Measurements from ENCODE around the gene CDK16.
A peak's percentile ranks its signal among the peaks of the same experiment; 100 is the strongest.

CDK16 gene

DNA sequence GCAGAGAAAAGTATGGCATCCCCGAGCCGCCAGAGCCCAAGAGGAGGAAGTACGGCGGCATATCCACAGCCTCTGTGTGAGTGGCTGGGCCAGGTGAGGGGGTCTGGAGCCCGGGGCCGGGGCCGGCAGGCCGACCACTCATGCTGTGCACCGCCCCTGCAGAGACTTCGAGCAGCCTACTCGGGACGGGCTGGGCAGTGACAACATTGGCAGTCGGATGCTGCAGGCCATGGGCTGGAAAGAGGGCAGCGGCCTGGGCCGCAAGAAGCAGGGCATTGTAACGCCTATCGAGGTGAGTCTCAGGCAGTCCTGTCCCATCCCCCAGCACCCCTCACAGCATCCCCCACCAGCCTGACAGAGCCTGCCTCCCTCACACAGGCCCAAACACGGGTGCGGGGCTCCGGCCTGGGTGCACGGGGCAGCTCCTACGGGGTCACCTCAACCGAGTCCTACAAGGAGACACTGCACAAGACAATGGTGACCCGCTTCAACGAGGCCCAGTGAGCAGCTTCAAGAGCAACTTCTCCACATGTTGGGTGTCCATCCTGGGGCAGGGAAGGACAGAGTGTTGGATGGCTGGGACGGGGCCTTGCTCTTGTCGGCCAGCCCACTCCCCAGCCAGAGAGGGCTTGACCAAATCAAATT, 32.3 kb upstream of the CDK16 start:
- no peak for DNase-seq (ENCODE audit: low read depth)

DNA sequence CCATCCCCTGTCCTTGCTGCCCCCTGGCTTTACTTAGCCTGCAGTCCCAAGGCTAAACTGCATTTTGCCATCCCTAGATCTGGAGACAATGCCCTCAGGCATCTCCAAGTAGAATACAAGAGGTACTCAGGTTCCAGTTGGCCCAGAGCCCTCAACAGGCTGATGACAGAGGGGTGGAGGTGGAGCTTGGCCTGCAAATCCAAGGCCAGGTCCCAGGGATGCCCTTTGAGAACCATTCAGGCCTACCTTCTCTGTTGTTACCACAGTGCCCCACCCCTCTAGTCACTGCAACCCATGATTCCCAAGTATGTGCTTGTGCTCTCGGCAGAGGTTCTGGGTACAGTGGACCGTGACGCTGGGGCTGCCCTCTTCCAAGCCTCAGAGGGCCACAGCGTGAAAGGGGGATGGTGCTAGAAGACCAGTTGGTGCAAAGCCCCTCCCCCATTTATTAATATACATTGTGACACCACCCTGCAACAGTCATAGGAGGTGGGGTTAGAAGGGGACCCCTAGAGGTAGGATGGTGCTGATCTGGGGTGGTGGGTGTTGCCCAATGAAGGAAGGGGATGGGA, 31.3 kb upstream of the CDK16 start:
- peak; percentile 15 for DNase-seq (ENCODE audit: low read depth)

DNA sequence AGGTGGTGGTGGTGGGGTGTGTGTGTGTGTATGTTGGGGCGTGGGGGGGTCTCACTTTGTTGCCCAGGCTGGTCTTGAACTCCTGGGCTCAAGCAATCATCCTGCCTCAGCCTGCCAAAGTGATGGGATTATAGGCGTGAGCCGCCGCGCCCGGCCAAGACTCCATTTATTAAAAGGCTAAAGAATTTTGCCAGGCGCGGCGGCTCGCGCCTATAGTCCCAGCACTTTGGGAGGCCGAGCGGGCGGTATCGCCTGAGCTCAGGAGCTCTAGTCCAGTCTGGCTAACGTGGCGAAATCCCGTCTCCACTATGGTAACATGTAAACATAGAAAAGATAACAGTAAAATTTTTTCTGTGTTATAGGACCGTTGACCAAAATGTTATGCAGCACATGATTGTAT, 28.6 kb upstream of the CDK16 start:
- DNase-seq (ENCODE audit: low read depth) = no peak

DNA sequence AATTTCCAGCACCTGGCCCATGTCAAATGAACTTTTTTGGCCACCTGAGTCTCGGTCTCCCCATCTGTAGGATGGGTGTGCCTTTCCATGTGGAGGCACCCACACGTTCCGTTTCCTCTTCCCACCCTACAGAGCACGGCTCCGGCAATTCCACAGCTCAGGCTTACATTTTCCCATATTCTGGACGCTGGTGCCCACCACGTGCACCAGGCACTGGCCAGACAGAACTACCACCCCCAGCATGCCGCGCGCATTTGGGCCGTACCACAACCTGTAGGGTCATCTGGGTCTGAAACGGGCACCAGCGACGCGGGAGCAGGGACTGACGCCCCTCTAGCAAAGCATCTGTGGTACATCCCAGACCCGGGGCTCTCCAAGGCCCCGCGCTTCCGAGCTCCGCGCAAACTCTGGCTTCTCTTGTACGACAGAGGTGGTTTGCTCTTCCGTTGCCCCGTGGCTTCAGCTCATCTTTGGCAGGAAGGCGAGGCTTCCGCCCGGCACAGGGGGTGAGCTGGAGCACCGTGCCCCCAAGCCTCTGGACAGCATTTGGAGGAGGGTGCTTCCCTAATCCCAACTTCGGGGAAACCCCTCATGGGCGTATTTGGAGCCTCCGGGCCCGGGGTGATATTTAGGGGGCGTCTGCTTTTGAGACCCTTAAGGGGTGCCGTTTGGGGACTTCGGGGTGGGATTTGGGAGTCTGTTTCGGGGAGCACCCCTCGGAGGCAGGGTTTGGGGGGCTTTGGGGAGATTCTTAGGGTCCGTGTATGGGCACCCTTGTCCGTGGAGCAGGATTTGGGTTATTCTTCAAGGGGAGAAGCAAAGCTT, 27.8 kb upstream of the CDK16 start:
- DNase-seq (ENCODE audit: low read depth) = peak; percentile 93

DNA sequence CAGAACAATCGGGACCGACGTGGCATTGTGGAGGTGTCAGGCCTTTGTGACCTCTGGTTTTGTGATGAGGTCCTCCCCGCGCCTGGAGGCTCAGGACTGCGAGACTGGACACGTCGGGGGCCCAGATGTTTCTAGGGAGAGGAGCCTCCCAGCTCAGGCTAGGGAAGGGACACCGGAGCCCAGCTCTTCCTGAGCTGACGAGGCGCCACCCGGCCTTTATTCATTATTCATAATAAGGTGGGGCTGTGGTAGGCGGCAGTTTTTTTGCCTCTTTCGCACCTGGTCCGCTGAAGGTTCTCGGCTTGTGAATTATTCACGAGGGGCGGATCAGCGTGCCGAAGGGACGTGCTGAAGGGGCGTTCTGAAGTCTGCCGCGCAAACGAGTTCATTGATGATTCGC, 27.1 kb upstream of the CDK16 start:
- peak; percentile 32 for DNase-seq (ENCODE audit: low read depth)

DNA sequence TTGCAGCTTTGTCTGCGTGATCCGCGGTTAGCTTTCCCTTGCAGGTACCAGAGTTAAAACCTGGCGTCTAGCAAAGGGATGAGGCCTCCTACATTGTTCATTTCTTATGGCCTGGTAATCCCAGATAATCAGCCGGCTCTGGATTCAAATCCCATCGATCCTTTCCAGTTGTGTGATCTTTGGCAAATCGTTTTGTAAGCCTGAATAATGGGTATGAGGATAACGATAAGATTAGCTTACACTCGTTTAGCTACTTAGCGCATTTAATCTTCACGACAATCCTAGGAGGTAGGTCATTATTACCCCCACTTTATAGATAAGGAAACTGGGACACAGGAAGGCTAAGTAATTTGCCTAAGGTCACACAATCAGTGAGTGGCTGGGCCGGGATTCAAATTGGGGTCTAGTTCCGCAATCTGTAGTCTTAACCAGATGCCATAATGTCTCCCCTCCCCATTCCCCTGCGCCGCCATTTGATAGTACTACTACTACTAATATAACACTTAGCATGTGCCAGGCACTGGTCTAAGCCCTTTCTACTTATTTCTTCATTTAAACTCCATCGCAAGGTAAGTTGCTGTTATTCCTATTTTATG, 26.6 kb upstream of the CDK16 start:
- no peak for DNase-seq (ENCODE audit: low read depth)

DNA sequence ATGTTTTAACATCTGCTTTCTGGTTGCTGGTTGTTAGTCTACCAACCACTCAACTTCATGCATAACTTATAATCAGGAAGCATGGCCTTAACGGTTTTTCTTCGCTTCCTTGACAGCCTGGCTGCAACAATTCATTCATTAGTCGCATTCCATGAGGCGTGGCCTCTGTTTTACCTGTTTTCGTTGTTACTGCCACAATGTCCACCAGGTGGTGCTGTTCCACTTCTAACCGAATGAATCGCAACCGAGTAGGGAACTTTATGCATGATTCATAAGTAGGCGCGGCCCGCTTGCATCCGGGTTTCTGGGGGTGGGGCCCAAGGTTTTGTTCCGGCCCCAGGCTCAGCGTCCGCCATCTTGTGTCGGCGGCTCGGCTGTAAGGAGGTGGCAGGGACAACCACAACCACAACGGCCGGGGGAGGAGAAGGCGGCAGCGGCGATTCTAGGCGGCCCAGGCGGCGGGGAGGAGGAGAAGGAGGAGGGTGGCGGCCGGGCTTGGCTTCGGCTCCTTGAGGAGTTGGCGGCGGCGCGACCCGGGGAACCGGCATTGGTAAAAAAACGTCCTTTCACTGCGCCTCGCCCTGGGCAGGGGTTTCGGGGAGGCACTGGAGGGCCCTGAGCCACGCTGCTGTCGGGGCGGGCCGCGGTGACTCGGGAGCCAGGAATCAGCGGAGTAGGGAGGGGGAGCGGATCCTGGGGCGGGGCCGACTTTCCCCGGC, 24.8 kb upstream of the CDK16 start, which contains the start of gene UBA1:
Gene UBA1, plus strand, starts transcription at position 355 of the 719 bp plus-strand sequence. CDS start 4,974 bp downstream, outside the sequence.
- DNase-seq (ENCODE audit: low read depth) = peak; percentile 95

DNA sequence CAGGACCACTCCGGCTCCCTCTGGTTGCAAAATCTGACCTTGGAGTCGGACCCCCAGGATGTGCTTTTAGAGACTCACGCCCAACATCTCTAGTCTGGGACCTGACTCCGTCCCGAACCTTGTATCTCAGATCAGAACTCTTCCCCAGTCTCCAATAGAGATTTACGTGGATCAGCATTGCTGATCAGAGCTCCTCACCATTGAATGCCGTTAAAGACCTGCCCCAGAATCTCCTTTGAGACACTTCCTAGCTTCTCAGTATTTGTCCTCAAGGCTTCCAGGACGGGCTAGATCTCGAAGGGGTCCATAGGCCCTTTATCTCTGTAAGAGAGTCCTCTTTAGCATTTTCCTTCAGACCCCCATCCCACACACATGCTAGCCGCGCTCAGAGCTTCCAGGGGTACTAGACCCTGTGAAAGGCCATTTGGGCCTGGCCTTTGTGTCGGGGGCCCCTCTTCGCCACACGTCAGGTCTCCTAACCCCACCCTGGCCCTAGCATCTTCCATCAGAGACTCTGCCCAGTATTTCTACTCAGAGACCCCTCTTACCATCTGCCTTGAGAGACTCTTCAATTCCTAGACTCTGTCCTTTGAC, 24.2 kb upstream of the CDK16 start:
- no peak for DNase-seq (ENCODE audit: low read depth)

DNA sequence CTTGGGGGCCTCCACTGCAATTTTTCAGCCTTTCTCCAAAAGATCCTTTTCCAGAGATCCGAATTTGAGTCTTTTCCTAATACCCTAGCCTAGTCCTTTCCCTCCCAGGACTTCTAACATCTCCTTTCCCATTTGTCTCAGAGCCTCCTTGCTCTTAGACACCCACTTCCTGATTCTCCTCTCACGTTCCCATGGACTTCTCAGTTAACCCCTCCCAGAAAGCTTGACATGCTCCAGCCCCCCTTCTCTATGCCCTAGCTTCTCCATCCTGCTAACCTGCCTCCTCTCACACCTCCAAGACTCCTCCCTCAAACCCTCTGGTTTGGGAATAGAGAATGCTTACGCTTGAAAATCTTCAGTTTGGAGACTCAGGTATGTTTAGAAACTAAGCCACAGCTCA, 22.4 kb upstream of the CDK16 start:
- no peak for DNase-seq (ENCODE audit: low read depth)

DNA sequence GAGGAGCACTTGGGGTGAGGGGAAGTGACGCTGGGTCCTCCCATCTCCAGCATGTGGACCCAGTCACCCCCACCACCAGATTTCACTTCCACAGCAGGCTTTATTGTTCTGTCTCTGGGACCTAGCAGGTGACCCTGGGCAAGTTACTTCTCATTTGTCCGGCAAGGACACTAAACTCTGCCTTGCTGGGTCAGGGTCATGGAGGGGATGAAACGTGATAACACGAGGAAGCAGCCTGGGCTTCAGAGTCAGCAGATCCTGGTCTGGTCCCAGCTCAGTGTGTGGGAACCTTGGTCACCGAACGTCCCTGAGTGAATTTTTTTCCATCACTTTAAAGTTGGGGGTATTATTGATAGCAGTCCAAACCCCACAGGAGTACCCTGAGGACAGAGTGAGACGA, 21.0 kb upstream of the CDK16 start:
- DNase-seq (ENCODE audit: low read depth) = no peak

DNA sequence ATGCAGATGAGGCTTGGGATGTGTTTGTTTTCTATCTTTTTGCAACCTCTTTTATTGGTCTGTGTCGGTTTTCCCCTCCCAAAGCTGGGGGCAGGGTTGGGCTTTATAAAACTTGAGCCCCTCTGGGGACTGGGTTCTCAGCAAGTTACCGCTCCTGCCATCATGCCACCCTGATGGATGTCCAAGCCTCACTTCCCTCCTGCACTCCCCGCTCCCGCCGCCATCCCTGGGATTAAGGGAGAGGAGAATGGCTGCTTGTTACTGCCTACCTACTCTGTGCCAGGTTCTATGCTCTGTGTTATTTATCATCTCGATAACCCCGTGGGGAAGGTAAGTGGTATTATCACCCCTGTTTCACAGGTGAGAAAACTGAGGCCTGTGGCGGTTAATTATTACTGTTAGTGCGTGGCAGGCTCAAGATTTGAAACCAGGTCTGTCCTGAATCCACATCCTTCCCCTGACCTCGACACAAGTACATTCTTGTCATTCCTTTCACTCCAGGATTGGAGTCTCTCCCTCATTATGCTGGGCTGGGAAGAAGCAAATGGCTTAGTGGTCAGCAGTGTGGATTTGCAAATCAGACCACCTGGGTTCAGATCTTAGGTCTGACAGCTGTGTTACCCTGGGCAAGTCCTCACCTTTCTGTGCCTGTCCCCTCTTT, 20.3 kb upstream of the CDK16 start:
- DNase-seq (ENCODE audit: low read depth) = no peak

DNA sequence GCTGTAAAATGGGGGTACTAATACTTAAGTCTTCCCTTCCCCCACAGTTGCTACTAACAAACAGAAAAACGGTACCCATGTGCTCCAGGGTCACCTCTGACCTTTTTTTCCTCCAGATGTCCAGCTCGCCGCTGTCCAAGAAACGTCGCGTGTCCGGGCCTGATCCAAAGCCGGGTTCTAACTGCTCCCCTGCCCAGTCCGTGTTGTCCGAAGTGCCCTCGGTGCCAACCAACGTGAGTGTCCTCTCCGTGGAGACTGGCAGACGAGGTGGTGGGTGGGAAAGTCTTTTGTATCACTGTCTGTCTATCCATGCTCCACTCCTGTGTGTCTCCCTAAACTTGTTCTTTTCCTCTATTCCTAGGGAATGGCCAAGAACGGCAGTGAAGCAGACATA, 19.8 kb upstream of the CDK16 start:
- DNase-seq (ENCODE audit: low read depth) = no peak

DNA sequence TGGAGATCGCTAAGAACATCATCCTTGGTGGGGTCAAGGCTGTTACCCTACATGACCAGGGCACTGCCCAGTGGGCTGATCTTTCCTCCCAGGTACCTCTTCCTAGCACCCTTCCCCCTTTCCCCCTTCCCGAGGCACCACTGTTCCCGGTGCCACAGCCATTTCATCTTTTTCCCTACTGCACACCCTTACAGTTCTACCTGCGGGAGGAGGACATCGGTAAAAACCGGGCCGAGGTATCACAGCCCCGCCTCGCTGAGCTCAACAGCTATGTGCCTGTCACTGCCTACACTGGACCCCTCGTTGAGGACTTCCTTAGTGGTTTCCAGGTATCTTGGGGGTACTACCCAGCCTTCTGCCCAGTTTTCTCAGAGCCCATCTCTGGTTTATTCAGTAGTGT, 19.2 kb upstream of the CDK16 start:
- no peak for DNase-seq (ENCODE audit: low read depth)

DNA sequence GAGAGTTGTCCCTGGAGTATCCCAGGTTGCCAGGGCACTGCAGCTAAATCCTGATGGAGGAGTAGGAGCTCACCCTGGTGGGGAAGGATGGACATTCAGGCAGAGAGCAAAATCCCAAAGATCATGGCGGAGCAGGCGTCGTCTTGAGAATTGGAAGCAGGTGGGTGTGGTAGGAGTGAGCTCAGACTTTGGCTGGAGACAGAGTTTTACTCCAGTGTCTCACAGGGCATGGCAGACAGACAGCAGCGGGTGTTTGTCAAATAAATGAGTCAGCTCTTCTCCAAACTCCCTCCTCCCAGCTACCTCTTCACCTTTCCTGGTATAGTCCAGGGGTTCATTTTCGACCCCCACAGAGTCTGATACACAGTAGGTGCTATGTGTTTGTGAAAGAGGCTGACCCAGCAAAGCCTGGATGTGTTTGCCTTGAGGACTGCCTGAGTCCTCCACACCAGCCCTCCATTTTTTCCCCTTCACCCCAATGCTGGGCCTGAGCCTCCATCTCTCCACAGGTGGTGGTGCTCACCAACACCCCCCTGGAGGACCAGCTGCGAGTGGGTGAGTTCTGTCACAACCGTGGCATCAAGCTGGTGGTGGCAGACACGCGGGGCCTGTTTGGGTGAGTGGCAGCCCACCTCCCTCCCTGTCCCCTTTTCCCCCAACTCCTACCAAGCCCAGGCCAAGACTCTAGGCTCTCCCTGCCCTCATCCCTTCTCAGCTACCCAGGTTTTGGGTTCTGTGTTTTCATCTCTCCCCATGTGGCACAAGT, 17.9 kb upstream of the CDK16 start:
- peak; percentile 37 for DNase-seq (ENCODE audit: low read depth)

DNA sequence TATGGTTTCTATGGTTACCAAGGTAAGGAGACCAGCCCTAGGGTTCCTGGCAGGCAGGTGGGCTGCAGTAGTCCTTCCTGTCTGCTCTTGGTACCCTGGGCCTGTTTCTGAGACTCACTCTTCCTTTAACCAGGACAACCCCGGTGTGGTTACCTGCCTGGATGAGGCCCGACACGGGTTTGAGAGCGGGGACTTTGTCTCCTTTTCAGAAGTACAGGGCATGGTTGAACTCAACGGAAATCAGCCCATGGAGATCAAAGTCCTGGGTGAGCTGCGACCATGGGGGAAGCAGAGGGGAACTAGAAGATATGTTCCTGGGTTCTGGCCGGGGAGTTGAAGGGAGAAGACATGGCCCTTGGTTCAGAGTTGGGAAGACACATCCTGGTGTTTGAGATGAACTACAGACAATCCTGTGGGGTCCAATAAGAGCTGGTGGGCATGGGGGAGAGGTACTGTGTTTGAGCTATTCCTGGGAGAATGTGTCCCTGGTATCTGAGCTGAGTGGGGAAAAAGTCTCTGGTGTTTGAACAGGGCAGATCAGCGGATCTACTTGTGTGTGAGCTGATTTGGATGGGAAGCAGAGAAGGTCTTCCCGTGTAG, 17.0 kb upstream of the CDK16 start:
- DNase-seq (ENCODE audit: low read depth) = no peak

DNA sequence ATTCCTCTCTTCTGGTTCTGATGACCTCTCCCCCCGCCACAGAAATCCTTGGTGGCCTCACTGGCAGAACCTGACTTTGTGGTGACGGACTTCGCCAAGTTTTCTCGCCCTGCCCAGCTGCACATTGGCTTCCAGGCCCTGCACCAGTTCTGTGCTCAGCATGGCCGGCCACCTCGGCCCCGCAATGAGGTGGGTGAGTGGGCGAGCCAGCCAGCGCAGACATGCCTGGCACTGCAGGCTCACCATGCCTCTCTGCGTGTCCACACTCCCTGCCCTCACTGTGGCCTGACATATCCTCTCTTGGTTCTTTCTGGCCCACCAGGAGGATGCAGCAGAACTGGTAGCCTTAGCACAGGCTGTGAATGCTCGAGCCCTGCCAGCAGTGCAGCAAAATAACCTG, 16.2 kb upstream of the CDK16 start:
- DNase-seq (ENCODE audit: low read depth) = no peak

DNA sequence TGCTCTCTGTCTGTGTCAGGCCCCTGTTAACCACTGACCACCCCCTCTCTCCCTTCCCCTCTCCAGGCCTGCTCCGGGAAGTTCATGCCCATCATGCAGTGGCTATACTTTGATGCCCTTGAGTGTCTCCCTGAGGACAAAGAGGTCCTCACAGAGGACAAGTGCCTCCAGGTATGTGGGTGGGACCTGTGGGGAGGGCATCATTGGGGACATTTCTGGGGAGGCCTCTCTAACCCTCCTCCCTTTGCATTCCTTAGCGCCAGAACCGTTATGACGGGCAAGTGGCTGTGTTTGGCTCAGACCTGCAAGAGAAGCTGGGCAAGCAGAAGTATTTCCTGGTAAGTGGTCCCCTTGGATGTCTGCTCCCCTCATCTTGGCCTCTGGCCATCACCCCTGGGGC, 15.6 kb upstream of the CDK16 start:
- DNase-seq (ENCODE audit: low read depth) = no peak

DNA sequence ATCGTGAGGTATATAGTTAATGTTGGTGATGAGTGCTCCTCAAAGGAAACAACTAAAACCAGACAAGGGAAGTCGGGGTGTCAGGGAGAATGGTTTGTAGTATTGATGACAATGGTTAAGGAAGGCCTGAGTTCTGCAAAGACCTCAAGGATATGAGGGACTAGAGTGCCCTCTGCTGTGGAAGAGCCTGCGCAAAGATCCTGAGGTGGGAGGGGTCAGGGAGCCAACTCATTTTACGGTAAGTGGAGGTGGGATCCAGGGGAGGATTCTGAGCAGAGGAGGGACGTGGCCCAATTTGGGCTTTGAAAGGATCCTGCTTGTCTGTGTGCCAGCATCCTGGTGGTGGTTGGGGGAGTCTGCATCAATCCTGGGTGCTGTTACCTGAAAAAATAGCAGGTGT, 13.5 kb upstream of the CDK16 start:
- DNase-seq (ENCODE audit: low read depth) = no peak

DNA sequence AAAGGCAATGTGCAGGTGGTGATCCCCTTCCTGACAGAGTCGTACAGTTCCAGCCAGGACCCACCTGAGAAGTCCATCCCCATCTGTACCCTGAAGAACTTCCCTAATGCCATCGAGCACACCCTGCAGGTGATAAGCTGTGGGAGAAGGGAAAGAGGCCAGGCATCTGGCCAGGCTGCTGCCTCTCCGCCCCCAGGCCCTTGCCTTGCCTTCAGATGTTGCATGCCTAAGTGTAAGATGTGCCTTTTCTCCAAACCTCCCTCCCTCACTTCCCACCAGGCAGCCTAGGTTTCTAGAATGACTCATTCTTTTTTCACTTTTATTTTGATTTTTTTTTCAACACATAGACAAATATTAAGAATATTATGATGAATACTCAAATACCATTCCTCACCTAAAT, 12.2 kb upstream of the CDK16 start:
- DNase-seq (ENCODE audit: low read depth) = peak; percentile 40

DNA sequence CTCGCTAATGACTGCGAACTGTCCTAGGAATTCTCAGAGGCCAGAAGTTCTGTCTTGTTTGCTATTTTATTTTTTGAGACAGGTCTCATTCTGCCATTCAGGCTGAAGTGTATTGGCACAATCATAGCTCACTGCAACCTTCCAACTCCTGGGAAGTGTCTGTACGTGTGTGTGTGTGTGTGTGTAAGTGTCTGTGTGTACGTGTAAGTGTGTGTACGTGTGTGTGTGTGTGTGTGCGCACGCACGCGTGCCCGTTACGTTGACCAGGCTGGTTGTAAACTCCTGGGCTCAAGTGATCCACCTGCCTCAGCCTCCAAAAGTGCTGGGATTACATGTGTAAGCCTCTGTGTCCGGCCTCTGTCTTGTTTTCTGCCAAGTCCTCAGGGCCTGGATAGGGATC, 10.4 kb upstream of the CDK16 start:
- no peak for DNase-seq (ENCODE audit: low read depth)

All from ELR (cell line).